CD14-positive monocyte (primary cell): Measurements from ENCODE around the gene POC1B. TPM values are rescaled to one million over a fixed set of nuclear protein-coding genes. Genes with fewer than 3 reads are reported as not detected.

Experiments used
- DNase-seq, 3 donors: peaks; one replicate each; pipeline ENCODE4 v3.0.0-alpha.2; 2011 to 2022
- H2AFZ ChIP-seq: 2 replicates; pipeline ENCODE4 v1.6.0; 2012; ENCODE audit warnings: mild to moderate bottlenecking, low read depth, low read length, inconsistent platforms; ENCODE audit not compliant: insufficient read depth, poor library complexity, severe bottlenecking
- H3K27ac ChIP-seq, 2 donors: 1 replicate in 1 of 2; 2 replicates in 1 of 2; pipeline ENCODE4 v1.5.1; 2012 to 2013; ENCODE audit warnings: low read length in 2 of 2, control low read depth in 1 of 2, inconsistent platforms in 1 of 2, low read depth in 1 of 2, mild to moderate bottlenecking in 1 of 2
- H3K27me3 ChIP-seq, 2 donors: one replicate each; pipeline versions ENCODE4 v1.6.0 to v1.6.1; 2011 to 2013; ENCODE audit warnings: low read length in 2 of 2; ENCODE audit not compliant: control insufficient read depth in 2 of 2, insufficient read depth in 2 of 2
- H3K36me3 ChIP-seq, 2 donors: replicated peaks in 1 of 2; 1 replicate in 1 of 2; 2 replicates in 1 of 2; pipeline versions ENCODE4 v1.5.1 to v1.6.1; 2012 to 2013; ENCODE audit warnings: low read length in 2 of 2, control low read depth in 1 of 2, inconsistent platforms in 1 of 2, mild to moderate bottlenecking in 1 of 2; ENCODE audit not compliant: insufficient read depth in 2 of 2, control insufficient read depth in 1 of 2
- H3K4me1 ChIP-seq, 2 donors: 1 replicate in 1 of 2; 2 replicates in 1 of 2; pipeline versions ENCODE4 v1.5.1 to v1.6.1; 2012 to 2013; ENCODE audit warnings: low read length in 2 of 2, control low read depth in 1 of 2, inconsistent platforms in 1 of 2, mild to moderate bottlenecking in 1 of 2, moderate library complexity in 1 of 2; ENCODE audit not compliant: insufficient read depth in 2 of 2, control insufficient read depth in 1 of 2
- H3K4me2 ChIP-seq: replicated peaks from 2 replicates; pipeline ENCODE3; 2012; ENCODE audit warnings: low read length, moderate library complexity, mild to moderate bottlenecking; ENCODE audit not compliant: poor library complexity, severe bottlenecking; ENCODE audit errors: extremely low read depth
- H3K4me3 ChIP-seq, 3 experiments: fragments of 200-600 bp in 1 of 3; sonication (generic) in 1 of 3; replicated peaks in 1 of 3; 1 replicate in 2 of 3; 2 replicates in 1 of 3; pipeline ENCODE4 v1.5.1; 2011 to 2013; ENCODE audit warnings: low read length in 3 of 3, mild to moderate bottlenecking in 3 of 3, control low read depth in 2 of 3, low read depth in 2 of 3, inconsistent platforms in 1 of 3, moderate library complexity in 1 of 3
- H3K79me2 ChIP-seq: 2 replicates; pipeline ENCODE4 v1.6.0; 2012; ENCODE audit warnings: mild to moderate bottlenecking, control low read depth, inconsistent platforms, low read length, moderate library complexity; ENCODE audit not compliant: insufficient read depth
- H3K9ac ChIP-seq: 2 replicates; pipeline ENCODE4 v1.6.0; 2017; ENCODE audit warnings: low read length, mild to moderate bottlenecking; ENCODE audit not compliant: insufficient read depth, poor library complexity, severe bottlenecking
- H3K9me3 ChIP-seq, 2 donors: replicated peaks in 1 of 2; 1 replicate in 1 of 2; 2 replicates in 1 of 2; pipeline versions ENCODE4 v1.5.1 to v1.6.1; 2012 to 2013; ENCODE audit warnings: low read length in 2 of 2, control low read depth in 1 of 2; ENCODE audit not compliant: control insufficient read depth in 1 of 2, insufficient read depth in 1 of 2
- H4K20me1 ChIP-seq: 2 replicates; pipeline ENCODE4 v1.6.0; 2012; ENCODE audit warnings: mild to moderate bottlenecking, low read length, control low read depth, moderate library complexity; ENCODE audit not compliant: insufficient read depth
- H3K27ac Mint-ChIP-seq, 7 donors: one replicate each; pipeline ENCODE4 v1.8.0; 2020; ENCODE audit warnings: mild to moderate bottlenecking in 7 of 7, mixed read lengths in 7 of 7, moderate library complexity in 6 of 7, inconsistent platforms in 2 of 7
- H3K27me3 Mint-ChIP-seq, 3 donors: one replicate each; pipeline ENCODE4 v1.8.0; 2021 to 2022; ENCODE audit warnings: low read depth in 3 of 3, mild to moderate bottlenecking in 3 of 3, mixed read lengths in 3 of 3, moderate library complexity in 3 of 3, inconsistent platforms in 1 of 3
- H3K36me3 Mint-ChIP-seq, 2 donors: one replicate each; pipeline ENCODE4 v1.8.0; 2020; ENCODE audit warnings: mixed read lengths in 2 of 2, inconsistent platforms in 1 of 2, mild to moderate bottlenecking in 1 of 2
- H3K4me1 Mint-ChIP-seq: one replicate; pipeline ENCODE4 v1.8.0; 2020; ENCODE audit warnings: mild to moderate bottlenecking, mixed read lengths
- H3K4me3 Mint-ChIP-seq, 2 donors: one replicate each; pipeline ENCODE4 v1.8.0; 2020; ENCODE audit warnings: mild to moderate bottlenecking in 2 of 2, mixed read lengths in 2 of 2, moderate library complexity in 1 of 2
- H3K9me3 Mint-ChIP-seq, 7 donors: one replicate each; pipeline ENCODE4 v1.8.0; 2020 to 2022; ENCODE audit warnings: mixed read lengths in 7 of 7, mild to moderate bottlenecking in 6 of 7, moderate library complexity in 6 of 7, inconsistent platforms in 2 of 7
- WGBS: methylation state at CpG from one replicate; pipeline ENCODE4 v1.1.5; 2013; ENCODE audit warnings: missing lambda C conversion rate; ENCODE audit not compliant: insufficient coverage; 5-methylcytosine and 5-hydroxymethylcytosine counted together
- intact Hi-C, 2 donors: fragments of 100-400 bp; cut with micrococcal nuclease; formaldehyde crosslinking; loops; one replicate each; pipeline versions ENCODE4 v1.15.0 to v1.15.1; 2023
- polyA plus RNA-seq, 3 donors: library from polyadenylated mRNA; depleted of rRNA in 1 of 3; unstranded in 2 of 3; stranded (reverse) in 1 of 3; fragments of 300-500 nt in 2 of 3; fragments of >200 nt in 1 of 3; fragmentation: Illumina TruSeq in 2 of 3; gene quantifications; 1 replicate in 2 of 3; 2 replicates in 1 of 3; pipeline ENCODE4 v1.2.3, GENCODE V29; 2012 to 2021
- TF ChIP-seq, protein P1 (sequence below): fragments of 200-600 bp; IDR thresholded peaks from one replicate; pipeline ENCODE4 v1.8.0; 2022; ENCODE audit warnings: antibody characterized with exemption, mild to moderate bottlenecking

Gene POC1B
- polyA plus RNA-seq, 3 donors = 8.4 to 32.0 (median 29.7) TPM

DNA sequence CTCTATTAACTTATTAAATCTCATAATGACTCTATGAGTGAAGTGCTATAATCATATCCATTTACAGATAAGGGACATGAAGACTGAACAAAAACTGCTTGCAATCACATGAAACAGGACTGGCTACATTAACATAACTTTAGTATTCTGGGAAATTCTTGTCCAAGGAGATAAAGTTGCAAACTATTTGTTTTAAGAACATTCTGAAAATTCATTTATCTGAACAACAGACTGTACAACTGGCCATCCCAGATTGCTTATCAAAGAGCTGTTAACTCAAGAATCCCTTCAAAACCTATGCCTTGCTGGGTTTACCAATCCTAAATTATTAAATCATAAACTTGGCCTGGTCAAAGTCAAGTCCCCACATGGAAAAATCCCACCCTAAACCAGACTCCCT lies 39.2 kb upstream of the POC1B start:
- Mint-ChIP-seq H3K4me3 (no peak overlapping the region), H3K27ac (no peak overlapping the region), H3K4me1 (peaks cover 4% of the 10 kb centered on the region), H3K27me3 (peaks cover 0 to 3% (median 0%) of the 10 kb centered on the region in 3 donors), H3K9me3 (peaks cover 0 to 2% (median 0%) of the 10 kb centered on the region in 7 donors), H3K36me3 (no peaks in the 10 kb centered on the region)
- H3K4me1 ChIP-seq = no peaks in the 10 kb centered on the region
- H3K36me3 ChIP-seq = no peaks in the 10 kb centered on the region
- no peaks in the 10 kb centered on the region for H3K79me2 ChIP-seq
- H3K27me3 ChIP-seq = no peaks in the 10 kb centered on the region
- DNase-seq = no peak
- H3K4me2 ChIP-seq = no peak overlapping the region
- no peak overlapping the region for H3K27ac ChIP-seq
- intact Hi-C loops = no loop called here
- H3K4me3 ChIP-seq = no peak overlapping the region
- H2AFZ ChIP-seq = no peak overlapping the region
- TF ChIP-seq, protein P1, sequence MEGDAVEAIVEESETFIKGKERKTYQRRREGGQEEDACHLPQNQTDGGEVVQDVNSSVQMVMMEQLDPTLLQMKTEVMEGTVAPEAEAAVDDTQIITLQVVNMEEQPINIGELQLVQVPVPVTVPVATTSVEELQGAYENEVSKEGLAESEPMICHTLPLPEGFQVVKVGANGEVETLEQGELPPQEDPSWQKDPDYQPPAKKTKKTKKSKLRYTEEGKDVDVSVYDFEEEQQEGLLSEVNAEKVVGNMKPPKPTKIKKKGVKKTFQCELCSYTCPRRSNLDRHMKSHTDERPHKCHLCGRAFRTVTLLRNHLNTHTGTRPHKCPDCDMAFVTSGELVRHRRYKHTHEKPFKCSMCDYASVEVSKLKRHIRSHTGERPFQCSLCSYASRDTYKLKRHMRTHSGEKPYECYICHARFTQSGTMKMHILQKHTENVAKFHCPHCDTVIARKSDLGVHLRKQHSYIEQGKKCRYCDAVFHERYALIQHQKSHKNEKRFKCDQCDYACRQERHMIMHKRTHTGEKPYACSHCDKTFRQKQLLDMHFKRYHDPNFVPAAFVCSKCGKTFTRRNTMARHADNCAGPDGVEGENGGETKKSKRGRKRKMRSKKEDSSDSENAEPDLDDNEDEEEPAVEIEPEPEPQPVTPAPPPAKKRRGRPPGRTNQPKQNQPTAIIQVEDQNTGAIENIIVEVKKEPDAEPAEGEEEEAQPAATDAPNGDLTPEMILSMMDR = no peak
- no peaks in the 10 kb centered on the region for H4K20me1 ChIP-seq
- H3K9me3 ChIP-seq = no peaks in the 10 kb centered on the region
- no peak overlapping the region for H3K9ac ChIP-seq

DNA sequence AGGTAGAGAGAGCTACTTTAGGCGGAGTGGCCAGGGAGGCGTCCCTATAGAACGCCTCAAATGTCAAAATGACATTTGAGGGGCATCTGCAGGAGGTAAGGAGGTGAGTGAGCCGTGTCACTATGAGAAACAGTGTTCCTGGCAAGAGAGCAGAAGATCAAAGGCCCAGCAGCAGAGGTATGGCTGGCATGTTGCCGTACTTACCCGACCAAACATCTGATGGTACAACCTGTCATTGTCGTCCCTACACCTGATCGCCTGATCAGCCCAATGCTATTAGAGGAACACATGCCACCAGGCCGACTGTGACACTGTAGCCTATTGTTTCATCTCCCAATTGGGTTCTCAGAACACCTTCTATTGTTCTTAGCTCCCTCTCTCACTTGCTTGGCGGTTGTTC lies 33.9 kb upstream of the POC1B start:
- H3K79me2 ChIP-seq = no peaks in the 10 kb centered on the region
- H3K36me3 ChIP-seq = no peaks in the 10 kb centered on the region
- WGBS = 96% methylated on average over 7 of the region's 10 CpGs
- no peaks in the 10 kb centered on the region for H3K4me1 ChIP-seq
- no peak overlapping the region for H2AFZ ChIP-seq
- TF ChIP-seq, protein P1 = no peak
- Mint-ChIP-seq H3K27me3 (peaks cover 0 to 2% (median 0%) of the 10 kb centered on the region in 3 donors), H3K4me1 (no peaks in the 10 kb centered on the region), H3K27ac (no peak overlapping the region), H3K9me3 (peaks cover 0 to 4% (median 2%) of the 10 kb centered on the region in 7 donors), H3K4me3 (no peak overlapping the region), H3K36me3 (no peaks in the 10 kb centered on the region)
- no peaks in the 10 kb centered on the region for H4K20me1 ChIP-seq
- H3K4me3 ChIP-seq = no peak overlapping the region
- no peaks in the 10 kb centered on the region for H3K27me3 ChIP-seq
- H3K9ac ChIP-seq = no peak overlapping the region
- H3K27ac ChIP-seq = no peak overlapping the region
- no peaks in the 10 kb centered on the region for H3K9me3 ChIP-seq
- intact Hi-C loops = no loop called here
- no peak overlapping the region for H3K4me2 ChIP-seq
- DNase-seq = no peak
